Activated CD8-positive, alpha-beta memory T cell treated with anti-CD3 and anti-CD28 coated beads for 24 hours (primary cell): ENCODE data around the gene SERGEF.

ENCODE experiments used
- DNase-seq: peaks from one replicate; pipeline ENCODE4 v3.0.0-alpha.2; 2020

Gene SERGEF

GRCh38 chr11:17766590-17766989, 246.3 kb downstream of the SERGEF start:
- no peak for DNase-seq

DNA sequence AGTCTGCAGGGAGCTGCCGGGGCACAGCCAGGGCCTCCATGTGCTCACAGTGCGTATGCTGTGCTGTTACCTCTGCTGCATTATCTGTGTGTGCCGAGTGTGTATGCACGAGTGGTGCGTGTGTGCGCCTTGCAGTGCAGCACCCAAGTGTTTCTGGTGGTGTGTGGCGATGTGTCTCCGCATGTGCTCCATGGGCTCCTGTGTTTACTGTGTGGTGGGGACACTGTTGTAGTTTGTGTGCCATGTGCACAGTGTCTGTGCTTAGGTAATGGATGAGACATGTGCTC, 246.8 kb downstream of the SERGEF start:
- DNase-seq: no peak

DNA sequence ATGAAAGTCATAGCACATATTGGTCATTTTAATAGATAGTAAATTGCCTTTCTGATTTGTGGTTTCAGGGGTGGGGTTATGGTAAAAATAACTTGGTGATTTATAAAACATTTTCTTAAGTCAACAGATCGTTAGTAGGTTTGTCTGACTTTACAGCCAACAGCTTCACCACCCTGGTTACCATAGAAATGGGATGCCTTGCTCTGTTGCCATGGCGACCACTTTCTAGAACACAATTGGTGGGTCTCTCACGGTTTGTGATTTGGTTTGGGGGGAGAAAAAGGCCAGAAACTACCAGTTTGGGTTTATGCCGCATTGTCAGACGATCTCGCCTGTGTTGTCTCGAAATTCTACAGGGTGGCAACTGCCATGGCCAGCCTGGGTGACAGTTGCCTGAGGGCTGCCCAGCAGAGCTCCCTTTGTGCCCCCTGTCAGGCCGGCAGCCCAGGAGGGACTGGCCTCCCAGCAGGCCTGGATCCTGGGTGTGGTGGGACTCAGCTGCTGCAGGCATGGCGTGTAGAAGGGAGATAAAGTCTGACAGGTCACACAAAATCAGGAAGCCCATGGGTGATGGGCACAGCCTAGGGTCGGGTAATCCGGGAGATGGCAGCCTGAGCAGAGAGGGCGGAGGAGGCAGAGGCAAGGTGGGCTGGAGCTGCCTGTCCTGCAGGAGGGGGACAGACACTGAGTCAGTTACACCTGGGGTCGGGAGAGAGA, 247.3 kb downstream of the SERGEF start:
- no peak for DNase-seq

DNA sequence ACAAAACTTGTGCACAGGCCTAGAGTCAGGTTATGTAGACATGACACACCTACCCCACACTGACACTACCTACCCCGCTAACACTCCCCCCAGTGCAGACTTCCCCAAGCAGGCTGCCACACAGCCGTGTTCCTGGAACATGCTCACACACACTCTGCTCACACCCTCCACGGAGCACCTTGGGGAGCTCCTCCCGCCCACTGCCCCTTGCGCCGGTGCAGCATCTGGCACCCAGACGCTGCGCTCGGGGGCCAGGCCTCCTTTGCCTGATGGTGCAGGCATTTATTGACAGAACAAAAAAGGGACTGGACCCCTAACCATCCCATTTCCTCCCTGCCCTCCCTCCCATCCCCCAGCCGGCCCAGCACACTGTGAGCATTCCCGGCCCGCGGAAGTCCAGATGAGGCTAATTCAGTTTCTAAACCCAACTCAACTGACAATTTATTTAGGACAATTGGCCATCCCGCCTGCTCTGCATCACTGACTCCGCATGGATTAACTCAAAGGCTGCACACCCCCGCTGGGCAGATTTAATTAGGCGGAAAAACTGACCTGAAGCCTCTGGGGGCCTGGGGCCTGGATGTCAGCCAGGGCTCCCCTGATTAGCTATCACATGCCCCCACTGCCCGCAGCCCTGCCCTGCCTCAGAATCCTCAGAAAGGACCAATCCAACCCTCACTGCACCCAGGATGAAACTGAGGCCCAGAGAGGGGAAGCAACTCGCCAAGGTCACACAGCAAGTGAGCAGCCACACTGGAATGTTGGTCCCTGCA, 248.2 kb downstream of the SERGEF start:
- DNase-seq: no peak

- DNase-seq: no peak
Measured at GRCh38 chr11:17763703-17764102, 249.1 kb downstream of the SERGEF start.

DNA sequence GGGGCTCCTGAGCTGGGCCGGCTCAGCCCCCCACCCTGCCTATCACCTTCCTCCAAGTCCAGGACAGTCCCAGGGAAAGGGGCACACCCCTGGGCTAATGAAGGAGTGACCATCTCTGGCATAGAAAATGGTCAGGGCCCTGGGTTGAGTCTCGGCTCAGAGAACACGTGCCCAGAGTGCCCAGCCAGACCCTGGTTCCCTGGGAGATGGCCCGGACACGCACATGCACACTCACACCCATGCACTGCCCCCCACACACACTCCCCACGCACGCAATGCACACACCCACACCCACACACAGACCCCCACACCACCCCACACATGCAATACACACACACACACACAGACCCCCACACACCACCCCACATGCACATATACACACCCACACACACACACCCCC, 249.6 kb downstream of the SERGEF start:
- no peak for DNase-seq

DNA sequence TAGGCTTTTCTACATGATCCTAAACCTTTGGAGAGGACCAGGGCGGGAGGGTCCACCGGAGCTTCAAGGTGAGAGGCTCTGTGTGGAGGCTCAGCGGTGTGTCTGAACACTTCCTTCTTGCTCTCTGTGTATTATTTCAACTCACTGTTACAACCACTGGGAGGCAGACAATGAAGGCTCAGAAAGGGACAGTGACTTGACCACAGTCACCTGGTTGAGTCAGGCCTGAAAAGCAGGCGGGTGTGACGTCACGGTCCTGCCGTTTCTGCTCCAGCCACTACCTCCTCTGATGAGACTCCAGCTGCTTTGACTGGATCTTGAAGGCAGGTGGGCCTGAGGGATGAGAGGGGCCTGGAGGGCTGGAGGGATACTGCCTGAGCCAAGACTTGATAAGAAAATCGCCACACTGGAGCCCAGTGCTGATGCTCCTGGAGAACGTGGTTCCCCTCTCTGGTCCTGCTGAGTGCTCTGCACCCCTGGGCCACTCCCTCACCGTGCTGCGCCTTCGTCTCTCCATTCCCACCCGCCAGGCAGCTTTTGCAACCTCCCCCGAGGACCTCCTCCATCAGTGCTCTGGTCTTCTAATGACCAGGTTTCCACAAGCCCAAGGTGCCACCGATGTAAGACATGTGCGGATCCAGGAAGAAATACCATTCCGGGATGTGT, 250.4 kb downstream of the SERGEF start:
- no peak for DNase-seq

- DNase-seq: no peak
Measured at GRCh38 chr11:17760102-17761029, 252.5 kb downstream of the SERGEF start.

GRCh38 chr11:17755891-17756290, 257.0 kb downstream of the SERGEF start:
- no peak for DNase-seq

DNA sequence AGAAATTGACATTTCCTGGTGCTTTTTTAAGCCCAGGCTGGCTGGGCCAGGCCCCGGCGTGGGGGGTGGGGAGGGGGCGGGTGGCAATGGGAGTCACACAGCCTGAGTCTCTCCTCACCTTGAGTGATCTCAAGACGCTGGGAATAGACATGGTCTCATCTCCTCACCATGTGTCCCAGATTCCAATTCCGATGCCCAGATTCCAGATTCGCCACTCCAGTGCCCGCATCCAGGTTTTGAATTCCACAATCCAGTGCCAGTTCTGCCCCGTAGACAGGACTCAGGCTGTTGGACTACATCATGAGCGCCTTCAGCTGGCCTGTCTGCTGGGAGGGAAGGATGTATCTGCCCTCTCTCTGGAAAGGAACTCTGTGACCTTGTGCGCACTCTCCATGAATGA, 259.2 kb downstream of the SERGEF start:
- DNase-seq: no peak

DNA sequence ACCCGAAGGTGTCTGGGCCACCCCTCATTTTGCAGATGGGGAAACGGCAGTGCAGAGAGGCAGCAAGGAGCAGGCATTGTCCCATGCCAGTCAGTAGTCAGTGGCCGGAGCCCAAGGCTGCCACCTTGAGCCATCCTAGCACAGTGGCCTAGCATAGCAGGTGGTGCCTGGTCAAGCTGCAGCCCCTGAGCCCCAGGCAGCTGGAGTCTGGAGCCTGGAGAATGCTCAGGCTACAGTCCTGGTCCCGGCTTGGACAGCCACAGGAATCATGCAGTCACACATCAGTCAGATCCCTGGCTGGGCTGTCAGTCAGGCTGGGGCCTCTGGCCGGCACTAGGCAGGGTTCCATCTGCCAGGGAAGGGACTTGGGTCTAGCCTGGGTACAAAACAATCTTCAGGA, 259.7 kb downstream of the SERGEF start:
- no peak for DNase-seq

GRCh38 chr11:17752144-17752543, 260.7 kb downstream of the SERGEF start:
- DNase-seq: no peak

DNA sequence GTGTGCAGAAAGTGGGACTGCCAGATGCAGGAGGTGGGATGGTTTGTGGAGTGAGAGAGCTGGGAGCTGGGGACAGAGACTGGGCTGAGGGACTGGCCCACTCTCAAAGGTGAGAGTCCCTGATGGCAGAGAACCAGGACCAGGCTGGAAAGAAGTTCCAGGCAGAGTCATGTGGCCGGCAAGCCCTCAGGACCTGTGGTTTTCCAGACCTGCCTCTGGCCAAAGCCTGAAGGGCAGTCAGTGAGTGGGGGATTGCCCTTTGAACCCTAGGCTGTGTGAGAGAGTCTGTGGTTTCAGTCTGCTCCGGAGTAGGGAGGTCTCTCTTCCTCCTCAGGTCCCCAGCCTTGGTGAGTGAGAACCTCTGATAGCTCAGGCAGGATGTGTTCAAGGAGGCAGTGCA, 261.3 kb downstream of the SERGEF start:
- DNase-seq: no peak

GRCh38 chr11:17750801-17751165, 262.1 kb downstream of the SERGEF start:
- no peak for DNase-seq

GRCh38 chr11:17750013-17750800, 262.6 kb downstream of the SERGEF start:
- no peak for DNase-seq

- no peak for DNase-seq
Measured at GRCh38 chr11:17748761-17749721, 263.8 kb downstream of the SERGEF start.

- DNase-seq: no peak
Measured at GRCh38 chr11:17748044-17748443, 264.8 kb downstream of the SERGEF start.

DNA sequence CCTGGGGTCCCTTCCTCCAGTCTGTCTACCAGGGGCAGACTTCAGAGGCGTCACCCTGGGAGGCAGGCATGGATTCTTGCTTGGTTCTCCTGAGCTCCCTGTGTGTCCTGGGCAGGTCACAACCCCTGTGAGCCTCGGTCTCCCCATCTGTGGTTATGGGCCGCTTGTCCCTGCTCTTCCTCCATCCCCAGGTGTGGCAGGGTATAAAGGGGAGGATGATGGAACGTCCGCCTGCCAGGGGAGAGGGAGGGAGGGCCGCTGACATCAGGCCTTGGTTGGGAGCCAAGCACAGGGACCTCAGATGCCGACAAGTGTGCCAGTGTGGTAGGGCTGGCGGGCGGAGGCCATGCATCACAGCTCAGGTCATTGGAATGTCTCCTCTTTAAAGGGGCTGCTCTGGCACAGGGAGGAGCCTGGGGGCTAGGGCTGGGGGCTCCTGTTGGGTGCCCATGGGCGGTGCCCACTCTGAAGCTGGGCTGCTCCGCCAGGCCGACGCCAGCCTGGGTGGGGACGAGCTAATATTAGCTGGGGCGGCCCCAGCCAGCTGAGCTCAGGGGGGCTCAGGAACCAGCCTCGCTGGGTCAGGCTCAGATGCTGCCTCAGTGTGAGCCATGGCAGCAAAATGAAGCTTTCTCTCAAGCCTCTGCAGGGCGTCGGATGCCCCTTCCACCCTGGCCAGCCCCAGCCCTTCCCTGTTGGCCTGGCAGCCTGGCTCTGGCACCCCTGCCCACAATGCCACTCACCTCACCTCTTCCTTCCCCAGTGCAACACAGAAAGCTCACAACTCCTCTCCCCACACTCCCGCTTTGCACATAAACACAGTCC, 265.5 kb downstream of the SERGEF start:
- DNase-seq: no peak

DNA sequence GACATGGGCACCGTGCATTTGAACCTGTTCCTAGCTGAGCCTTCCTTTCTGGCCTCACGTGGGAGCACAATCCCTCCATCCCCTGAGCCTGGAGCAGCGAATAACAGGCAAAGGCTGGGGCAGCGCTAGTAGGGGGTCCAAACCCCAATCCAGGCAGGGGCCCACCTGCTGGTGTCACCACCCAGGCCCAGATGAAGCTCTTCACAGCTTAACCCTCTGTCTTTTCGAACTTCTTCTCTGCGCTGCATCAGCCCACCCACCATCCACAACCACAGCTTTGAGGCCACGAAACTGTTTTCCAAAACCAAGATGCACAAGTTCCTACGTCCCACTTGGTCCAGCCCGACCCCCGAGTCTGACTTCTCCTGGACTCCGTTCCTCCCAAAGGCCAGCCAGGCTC, 266.8 kb downstream of the SERGEF start:
- DNase-seq: no peak
